ENCODE results near the gene EDC4.
"Not testable (repeated sequence)": the region's sequence is repeated elsewhere in the genome, so short reads cannot be mapped to it uniquely, and the experiment has no call there.

The EDC4 gene

GRCh38 chr16:67907397-67908180, 34.7 kb downstream of the EDC4 start:
- DNase-seq (ENCODE audit: low read depth, low spot score), result no peak

- DNase-seq (ENCODE audit: low read depth, low spot score), result no peak
These were observed 36.3 kb downstream of the EDC4 start for GRCh38 chr16:67909056-67909742.

- DNase-seq (ENCODE audit: low read depth, low spot score), result peak; percentile 81
These were observed 37.3 kb downstream of the EDC4 start for GRCh38 chr16:67910158-67910557.

DNA sequence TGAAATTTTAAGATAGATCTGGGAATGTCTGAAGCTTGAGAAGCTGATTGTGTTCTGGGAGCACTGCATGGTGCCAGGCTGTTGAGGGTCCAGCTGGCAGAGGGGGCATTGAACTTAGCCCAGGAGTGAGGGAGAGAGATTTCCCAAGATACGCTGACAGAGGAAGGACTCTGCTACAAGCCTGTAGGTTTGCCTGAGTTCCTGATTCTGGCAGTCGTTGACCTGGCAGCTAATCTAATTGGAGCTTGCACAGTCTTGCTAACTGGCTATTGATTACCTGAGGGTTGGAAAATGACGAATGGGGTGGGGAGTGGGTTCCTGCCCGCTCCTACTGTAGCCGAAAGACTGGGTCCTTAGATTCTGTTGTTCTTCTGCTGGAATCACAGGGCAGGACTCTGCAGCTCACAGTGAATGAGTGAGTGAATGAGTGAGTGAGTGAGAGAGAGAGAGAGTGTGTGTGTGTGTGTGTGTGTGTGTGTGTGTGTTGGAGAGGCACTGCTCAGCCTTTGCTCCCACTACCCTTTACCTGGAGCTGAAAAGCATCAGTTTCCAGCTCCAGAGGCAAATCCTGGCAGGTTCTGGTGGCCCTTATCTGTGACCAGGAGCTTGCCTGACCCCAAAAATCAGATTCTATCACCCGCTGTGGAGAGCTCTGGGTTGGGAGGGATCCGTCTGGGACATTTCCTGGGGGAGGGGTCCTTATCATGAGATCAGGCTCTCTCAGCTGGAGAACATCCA, 42.1 kb downstream of the EDC4 start:
- DNase-seq (ENCODE audit: low read depth, low spot score), result no peak

DNA sequence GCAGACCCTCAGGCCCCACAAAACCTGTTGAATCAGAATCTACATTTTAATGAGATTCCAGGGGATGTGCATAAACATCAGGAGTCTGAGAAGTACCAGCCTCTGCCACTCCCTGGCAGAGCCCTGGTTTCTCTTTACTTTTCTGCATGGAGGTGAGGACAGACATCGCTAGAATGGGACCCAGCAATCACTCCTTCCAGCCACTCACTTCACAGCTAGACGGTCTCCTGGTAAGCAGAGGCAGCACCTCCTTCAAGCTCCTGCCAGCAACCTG, 42.6 kb downstream of the EDC4 start:
- not testable (repeated sequence) for DNase-seq (ENCODE audit: low read depth, low spot score)

GRCh38 chr16:67915831-67916723, 43.2 kb downstream of the EDC4 start:
- no peak for DNase-seq (ENCODE audit: low read depth, low spot score)

DNA sequence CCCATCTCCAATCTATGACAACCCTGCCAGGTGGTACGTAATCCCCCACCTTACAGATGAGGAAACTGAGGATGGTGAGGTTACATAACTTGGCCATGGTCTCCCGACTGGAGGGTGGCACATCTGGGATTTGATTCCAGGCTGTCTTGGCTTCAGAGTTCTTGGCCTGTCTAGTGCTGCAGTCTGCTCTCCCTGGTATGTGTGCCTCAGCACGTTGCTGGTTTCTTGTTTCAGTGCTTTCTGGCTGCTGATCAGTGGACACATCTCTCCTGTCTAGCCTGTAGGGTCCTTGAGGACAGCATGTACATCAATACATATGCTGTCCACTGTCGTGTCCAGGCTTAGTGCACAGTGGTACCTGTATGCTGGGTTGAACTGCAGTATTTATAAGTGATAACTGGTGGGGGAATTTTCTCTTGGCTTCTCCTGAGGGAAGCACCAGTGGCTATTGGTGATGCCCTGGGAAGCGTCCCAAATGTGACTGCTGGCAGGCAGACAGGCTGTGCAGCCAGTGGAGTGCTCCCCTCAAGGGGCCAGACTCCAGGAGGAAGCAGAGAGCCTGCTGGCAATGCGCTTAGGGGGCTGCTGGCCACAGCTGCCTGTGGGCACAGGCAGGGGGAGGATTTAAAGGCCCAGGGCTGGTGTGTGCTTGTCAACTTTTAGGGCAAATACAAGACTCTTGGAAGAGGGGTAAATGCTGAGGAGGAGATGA, 44.4 kb downstream of the EDC4 start:
- DNase-seq (ENCODE audit: low read depth, low spot score), result no peak

GRCh38 chr16:67917852-67918236, 45.0 kb downstream of the EDC4 start:
- no peak for DNase-seq (ENCODE audit: low read depth, low spot score)

GRCh38 chr16:67919622-67920221, 46.9 kb downstream of the EDC4 start:
- no peak for DNase-seq (ENCODE audit: low read depth, low spot score)

- DNase-seq (ENCODE audit: low read depth, low spot score), result no peak
These were observed 49.4 kb downstream of the EDC4 start for GRCh38 chr16:67922221-67922620.

GRCh38 chr16:67922740-67923139, 49.9 kb downstream of the EDC4 start:
- no peak for DNase-seq (ENCODE audit: low read depth, low spot score)

DNA sequence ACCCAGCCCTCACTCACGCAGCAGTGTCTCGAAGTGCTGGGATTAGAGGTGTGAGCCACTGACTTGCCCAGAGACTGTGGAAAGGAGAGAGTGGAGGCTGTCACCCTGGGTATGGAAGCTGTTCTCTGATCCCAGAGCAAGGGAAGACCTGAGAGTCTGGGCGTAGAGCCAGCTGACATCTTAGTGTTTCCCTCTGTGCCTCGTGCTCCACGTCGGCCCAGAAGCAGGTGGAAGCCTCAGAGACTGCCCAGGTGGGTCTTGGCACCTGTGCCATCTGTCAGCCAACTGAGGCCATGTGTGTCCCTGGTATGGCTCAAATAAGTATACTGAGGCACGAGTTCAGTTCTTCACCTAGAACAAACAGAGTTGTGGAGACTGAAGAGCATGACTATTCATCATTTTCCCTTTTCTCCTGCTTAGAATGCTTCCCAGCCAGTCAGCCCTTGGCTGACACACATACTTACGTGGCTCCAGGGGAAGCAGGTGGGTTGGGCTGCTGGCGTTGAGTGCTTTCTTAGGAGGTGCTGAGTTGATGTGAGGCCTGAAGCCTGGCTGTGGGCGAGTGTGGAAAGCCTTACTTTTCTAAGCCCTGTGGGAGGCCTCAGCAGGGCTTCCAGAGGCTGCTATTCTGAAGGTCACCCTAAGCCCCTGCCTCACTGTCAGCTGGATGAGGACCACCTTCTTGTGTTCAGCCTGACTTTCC, 50.7 kb downstream of the EDC4 start:
- no peak for DNase-seq (ENCODE audit: low read depth, low spot score)

GRCh38 chr16:67924140-67924906, 51.5 kb downstream of the EDC4 start:
- DNase-seq (ENCODE audit: low read depth, low spot score), result no peak

- DNase-seq (ENCODE audit: low read depth, low spot score), result peak; percentile 68
These were observed 53.4 kb downstream of the EDC4 start for GRCh38 chr16:67926181-67926750.

- DNase-seq (ENCODE audit: low read depth, low spot score), result no peak
These were observed 54.5 kb downstream of the EDC4 start for GRCh38 chr16:67927131-67927941.

- DNase-seq (ENCODE audit: low read depth, low spot score), result no peak
These were observed 55.3 kb downstream of the EDC4 start for GRCh38 chr16:67928147-67928546.

GRCh38 chr16:67928561-67929364, 55.9 kb downstream of the EDC4 start:
- DNase-seq (ENCODE audit: low read depth, low spot score), result no peak

All from brain pericyte (primary cell).